SK-N-MC (cell line): ENCODE measurements around the gene LTBP1.

Source experiments
- EZH2 ChIP-seq: fragments of 200-600 bp; sonication (generic); IDR thresholded peaks from one replicate; pipeline ENCODE4 v1.6.1; 2017; ENCODE audit warnings: antibody characterized with exemption
- POLR2AphosphoS5 ChIP-seq: IDR thresholded peaks from 2 replicates; pipeline ENCODE4 v1.6.1; 2012; ENCODE audit warnings: mild to moderate bottlenecking, low read depth, low read length, borderline replicate concordance

DNA sequence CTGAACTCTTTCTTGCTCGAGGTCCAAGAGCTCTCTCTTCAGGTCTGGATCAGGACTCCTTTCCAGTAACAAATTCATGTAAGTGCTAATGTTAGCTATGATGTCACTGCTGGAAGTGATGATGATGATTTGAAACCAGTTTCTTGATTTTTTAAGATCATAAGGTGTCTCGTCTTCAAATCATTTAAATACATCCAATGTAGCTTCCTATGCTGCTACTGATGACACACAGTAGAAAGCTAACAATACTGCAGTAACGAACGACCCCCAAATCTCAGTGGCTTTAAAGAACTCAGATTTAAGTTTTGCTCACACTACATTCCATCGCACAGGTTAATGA lies 13.0 kb upstream of the LTBP1 start:
- TF ChIP-seq POLR2AphosphoS5 (no peak), EZH2 (no peak)
